Activated CD4-positive, alpha-beta memory T cell treated with anti-CD3 and anti-CD28 coated beads, Interleukin-2, amount 10 ng/mL, durations not matched to agents 7 days and 5 days (primary cell): ENCODE data around the gene FPR1. TPM values are rescaled to one million over a fixed set of nuclear protein-coding genes. Genes with fewer than 3 reads are reported as not detected.

Source experiments
- total RNA-seq, 2 experiments: library from RNA; stranded (reverse); gene quantifications; one replicate each; pipeline ENCODE4 v1.2.3, GENCODE V29; 2021

FPR1 gene
- total RNA-seq, 2 experiments from 2014 or later: not detected

Other genes with a start within 250 kb of the FPR1 start
- under 1 TPM; 0.15 to 0.48 TPM for gene SIGLEC6, start 220.2 kb downstream of the FPR1 start, total RNA-seq
- gene ZNF175, start 180.6 kb downstream of the FPR1 start, total RNA-seq: 1 to 10 TPM; 5.5 to 7.1 TPM
- gene SIGLEC5, start 121.5 kb downstream of the FPR1 start, total RNA-seq: not detected
- gene SIGLEC14, start 105.1 kb downstream of the FPR1 start, total RNA-seq: not detected
- gene SPACA6, start 58.5 kb downstream of the FPR1 start, total RNA-seq: 1 to 10 TPM; 5.2 to 6.6 TPM
- gene HAS1, start 27.9 kb downstream of the FPR1 start, total RNA-seq: not detected
- gene FPR2, start 9.3 kb upstream of the FPR1 start, total RNA-seq: not detected
- not detected for gene FPR3, start 43.3 kb upstream of the FPR1 start, total RNA-seq
- 1 to 10 TPM; 5.3 to 6.1 TPM for gene ZNF577, start 136.1 kb upstream of the FPR1 start, total RNA-seq
- 1 to 10 TPM; 8.1 to 9.6 TPM for gene ZNF649, start 153.1 kb upstream of the FPR1 start, total RNA-seq
- 1 to 10 TPM; 7.7 to 8.1 TPM for gene ZNF613, start 175.6 kb upstream of the FPR1 start, total RNA-seq
- 10 to 100 TPM; 14.0 to 15.9 TPM for gene ZNF350, start 235.0 kb upstream of the FPR1 start, total RNA-seq